ENCODE measurements around the gene DPEP2NB. TPM values are rescaled to one million over a fixed set of nuclear protein-coding genes. Genes with fewer than 3 reads are reported as not detected.
"Not testable (repeated sequence)": the region's sequence is repeated elsewhere in the genome, so short reads cannot be mapped to it uniquely, and the experiment has no call there.

The DPEP2NB gene
- total RNA-seq: not detected in 2 replicates

- DNase-seq (ENCODE audit: extremely low read depth, low read depth, low spot score): no peak
Observed at GRCh38 chr16:68015681-68016080, at the start of gene DPEP2NB. TSS of gene DPEP2NB (minus strand) at chr16:68015911. CDS start at chr16:68015770, 141 bp downstream.

- DNase-seq (ENCODE audit: extremely low read depth, low read depth, low spot score): no peak
Observed at GRCh38 chr16:68064791-68065365, 49.2 kb upstream of the DPEP2NB start.

- no peak for DNase-seq (ENCODE audit: extremely low read depth, low read depth, low spot score)
Observed at GRCh38 chr16:68062910-68063393, 47.2 kb upstream of the DPEP2NB start.

- DNase-seq (ENCODE audit: extremely low read depth, low read depth, low spot score): no peak
Observed at GRCh38 chr16:68061396-68061795, 45.7 kb upstream of the DPEP2NB start.

DNA sequence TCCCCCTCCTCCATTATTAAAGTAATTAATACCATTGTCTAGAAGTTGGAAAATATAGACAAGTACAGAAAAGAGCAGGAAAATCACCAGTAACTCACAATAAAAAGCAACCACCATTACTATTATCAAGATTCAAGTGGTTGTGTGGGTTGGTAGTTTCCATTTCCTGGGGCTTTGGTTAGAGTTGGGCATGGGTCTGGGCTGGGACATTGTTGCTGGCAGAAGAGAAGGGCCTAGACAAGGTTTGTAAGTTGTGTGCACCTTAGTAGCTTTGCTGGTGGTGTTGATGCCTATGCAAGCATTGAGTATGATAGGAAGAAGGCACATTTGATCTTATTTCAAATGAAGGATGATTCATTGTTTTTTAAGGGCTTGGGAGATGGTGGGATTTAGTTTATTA is 44.1 kb upstream of the DPEP2NB start:
- no peak for DNase-seq (ENCODE audit: extremely low read depth, low read depth, low spot score)

GRCh38 chr16:68055395-68055794 is 39.7 kb upstream of the DPEP2NB start:
- no peak for DNase-seq (ENCODE audit: extremely low read depth, low read depth, low spot score)

DNA sequence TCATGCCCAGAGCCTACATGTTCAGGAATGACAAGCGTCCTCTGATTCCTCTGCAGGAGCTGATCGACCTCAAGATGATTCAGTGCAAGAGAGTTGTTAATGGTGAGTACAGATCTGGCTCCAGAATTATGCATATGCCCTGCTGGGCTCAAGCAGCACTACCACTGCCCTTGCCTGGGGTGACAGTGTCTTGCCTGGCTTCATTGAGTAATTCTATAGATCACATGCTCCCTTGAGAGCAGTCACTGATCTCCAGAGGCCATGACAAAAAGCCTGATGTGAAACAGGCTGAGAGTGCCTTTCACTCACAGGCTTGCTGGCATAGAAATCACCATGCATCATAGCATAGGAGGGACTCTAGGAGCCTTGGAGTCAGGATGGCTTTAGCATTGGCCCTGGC is 33.7 kb upstream of the DPEP2NB start:
- no peak for DNase-seq (ENCODE audit: extremely low read depth, low read depth, low spot score)

DNA sequence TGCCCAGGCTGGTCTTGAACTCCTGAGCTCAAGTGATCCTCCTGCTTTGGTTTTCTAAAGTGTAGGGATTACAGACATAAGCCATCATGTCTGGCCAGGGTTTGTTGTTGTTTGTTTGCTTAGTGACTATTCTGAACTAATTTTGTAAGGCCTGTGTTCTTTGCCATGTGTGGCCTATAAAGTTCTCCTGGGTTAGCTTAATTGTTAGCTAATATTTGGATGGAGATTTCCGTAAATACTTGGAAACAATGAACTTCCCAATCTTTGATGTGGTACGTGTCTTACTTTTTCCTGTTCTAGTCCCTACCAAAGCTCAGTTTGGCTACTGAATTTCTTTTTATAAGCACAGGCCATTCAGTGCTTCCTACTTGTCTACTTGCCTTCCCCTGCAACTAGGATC is 32.3 kb upstream of the DPEP2NB start:
- no peak for DNase-seq (ENCODE audit: extremely low read depth, low read depth, low spot score)

DNA sequence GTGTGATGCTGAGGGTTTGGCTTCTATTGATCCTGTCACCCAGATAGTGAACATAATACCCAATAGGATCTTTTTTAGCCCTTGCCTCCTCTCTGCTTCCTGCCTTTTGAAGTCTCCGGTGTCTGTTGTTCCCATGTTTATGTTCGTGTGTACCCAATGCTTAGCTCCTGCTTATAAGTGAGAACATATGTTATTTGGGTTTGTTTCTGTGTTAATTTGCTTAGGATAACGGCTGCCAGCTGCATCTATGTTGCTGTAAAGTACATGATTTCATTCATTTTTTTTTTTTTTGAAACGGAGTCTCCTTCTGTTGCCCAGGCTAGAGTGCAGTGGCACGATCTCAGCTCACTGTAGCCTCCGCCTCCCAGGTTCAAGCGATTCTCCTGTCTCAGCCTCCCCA is 30.4 kb upstream of the DPEP2NB start:
- no peak for DNase-seq (ENCODE audit: extremely low read depth, low read depth, low spot score)

DNA sequence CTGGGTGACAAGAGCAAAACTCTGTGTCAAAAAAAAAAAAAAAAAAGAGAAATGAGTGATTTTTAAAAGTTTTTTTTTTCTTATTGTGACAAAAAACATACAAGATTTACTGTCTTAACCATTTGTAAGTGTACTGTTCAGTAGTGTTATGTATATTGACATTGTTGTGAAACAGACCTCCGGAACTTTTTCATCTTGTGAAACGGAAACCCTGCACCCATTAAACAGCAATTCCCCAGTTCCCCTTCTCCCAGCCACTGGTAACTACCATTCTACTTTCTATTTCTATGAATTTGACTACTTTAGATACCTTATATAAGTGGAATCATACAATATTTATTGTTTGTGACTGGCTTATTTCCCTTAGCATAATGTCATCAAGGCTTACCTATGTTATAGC is 26.1 kb upstream of the DPEP2NB start:
- DNase-seq (ENCODE audit: extremely low read depth, low read depth, low spot score): no peak

DNA sequence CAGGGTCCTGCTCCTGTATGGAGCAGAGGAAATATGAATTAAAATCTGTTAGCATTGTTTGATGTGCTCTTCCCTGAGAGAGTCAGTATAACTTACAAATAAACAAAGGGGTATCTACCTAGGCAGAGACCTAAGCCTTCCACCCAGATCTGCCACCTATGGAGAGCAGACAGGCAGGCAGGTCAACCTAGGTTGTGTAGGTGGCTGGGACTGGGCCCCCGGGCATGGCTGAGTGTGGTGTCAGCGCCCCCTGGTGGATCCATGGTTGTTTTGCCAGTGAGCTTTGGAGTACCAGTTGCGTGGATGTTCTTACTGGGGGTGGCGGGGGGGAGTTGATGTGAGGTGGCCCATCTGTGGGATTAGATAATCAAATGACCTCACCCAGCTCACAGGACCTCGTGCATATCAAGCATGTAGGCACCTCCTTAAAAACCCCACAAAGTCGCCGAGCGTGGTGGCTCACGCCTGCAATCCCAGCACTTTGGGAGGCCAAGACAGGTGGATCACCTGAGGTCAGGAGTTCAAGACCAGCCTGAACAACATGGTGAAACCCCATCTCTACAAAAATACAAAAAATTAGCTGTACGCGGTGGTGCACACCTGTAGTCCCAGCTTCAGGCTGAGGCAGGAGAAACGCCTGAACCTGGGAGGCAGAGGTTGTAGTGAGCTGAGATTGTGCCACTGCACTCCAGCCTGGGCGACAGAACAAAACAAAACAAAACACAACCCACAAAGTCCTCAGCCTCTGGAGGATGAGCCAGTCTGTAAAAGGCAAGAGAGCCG is 25.0 kb upstream of the DPEP2NB start:
- DNase-seq (ENCODE audit: extremely low read depth, low read depth, low spot score): peak; percentile 39

DNA sequence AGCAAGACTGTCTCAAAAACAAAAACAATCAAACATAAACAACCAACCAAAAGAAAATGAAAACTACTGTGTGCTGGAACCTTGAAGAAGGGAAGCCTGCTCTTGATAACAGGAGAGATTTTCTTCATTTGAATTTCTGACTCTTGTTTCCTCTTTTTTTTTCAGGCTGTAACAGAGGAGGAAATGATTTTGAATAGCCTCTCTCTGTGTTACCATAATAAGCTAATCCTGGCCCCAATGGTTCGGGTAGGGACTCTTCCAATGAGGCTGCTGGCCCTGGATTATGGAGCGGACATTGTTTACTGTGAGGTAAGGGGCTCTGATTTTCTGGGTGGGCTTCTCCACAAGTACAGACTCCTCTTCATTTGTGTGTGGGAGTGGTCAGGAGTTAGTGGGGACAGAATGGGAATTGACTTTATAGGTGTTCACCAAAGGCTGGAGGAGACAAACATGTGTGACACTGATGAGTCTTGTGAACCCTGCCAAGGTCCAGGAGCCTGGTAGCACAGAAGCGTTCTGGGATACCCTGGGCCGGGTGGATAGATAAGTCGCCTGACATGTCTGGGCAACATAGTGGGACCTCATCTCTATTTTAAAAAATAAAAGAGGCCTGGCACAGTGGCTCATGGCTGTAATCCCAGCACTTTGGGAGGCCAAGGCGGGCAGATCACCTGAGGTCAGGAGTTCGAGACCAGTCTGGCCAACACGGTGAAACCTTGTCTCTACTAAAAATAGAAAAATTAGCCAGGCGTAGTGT is 22.3 kb upstream of the DPEP2NB start:
- no peak for DNase-seq (ENCODE audit: extremely low read depth, low read depth, low spot score)

- DNase-seq (ENCODE audit: extremely low read depth, low read depth, low spot score): no peak
Observed at GRCh38 chr16:68035227-68035626, 19.5 kb upstream of the DPEP2NB start.

- DNase-seq (ENCODE audit: extremely low read depth, low read depth, low spot score): no peak
Observed at GRCh38 chr16:68033101-68033500, 17.4 kb upstream of the DPEP2NB start.

GRCh38 chr16:68031951-68032350 is 16.2 kb upstream of the DPEP2NB start:
- DNase-seq (ENCODE audit: extremely low read depth, low read depth, low spot score): no peak

- DNase-seq (ENCODE audit: extremely low read depth, low read depth, low spot score): not testable (repeated sequence)
Observed at GRCh38 chr16:68030108-68030507, 14.4 kb upstream of the DPEP2NB start.

- DNase-seq (ENCODE audit: extremely low read depth, low read depth, low spot score): no peak
Observed at GRCh38 chr16:68028996-68029395, 13.3 kb upstream of the DPEP2NB start.

DNA sequence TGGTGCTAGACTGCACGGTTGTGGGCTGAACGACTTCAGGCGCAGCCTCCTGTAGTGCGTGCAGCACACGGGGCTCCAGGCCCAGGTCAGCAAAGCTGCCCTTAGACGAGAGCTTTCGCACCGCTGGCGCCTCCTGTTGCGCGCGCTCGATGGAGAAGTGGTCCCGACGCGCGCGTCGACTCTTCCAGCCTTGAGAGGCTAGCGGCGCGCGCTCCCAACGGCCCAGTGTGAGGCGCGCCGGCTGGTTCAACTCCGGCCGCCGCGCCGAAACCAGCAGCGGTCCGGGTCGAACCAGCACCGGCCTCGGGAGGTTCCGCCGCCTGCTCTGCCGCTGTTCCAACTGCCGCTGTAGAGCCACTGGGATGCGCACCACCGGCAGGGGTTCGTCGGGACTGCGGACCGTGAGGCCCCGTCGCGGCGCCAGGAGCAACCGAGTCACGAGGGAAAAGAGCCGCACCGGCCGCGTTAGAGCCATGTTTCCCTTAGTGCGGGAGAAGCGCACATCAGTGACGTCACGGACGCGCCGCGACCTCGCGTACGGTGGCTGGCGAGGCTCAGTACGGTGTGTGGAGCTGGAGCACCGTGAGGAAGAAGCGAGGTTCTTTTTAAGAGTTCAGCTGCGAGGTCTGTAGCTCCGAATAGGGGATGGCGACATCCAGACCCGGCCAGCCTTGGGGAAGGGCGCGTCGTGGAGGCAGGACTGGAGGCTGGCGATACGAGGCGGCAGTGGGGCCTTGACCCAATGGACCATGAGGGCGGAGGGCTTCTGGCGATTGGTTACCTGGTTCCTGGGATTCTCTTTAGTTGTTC is 7.2 kb upstream of the DPEP2NB start, which contains the start of the genes DDX28 and DUS2:
TSS of gene DDX28 (minus strand) at position 505 of the 810 bp plus-strand sequence. CDS start at position 475, 30 bp downstream.
TSS of gene DUS2 (plus strand) at position 557 of the 810 bp plus-strand sequence. CDS start 14,740 bp downstream, outside the sequence.
- DNase-seq (ENCODE audit: extremely low read depth, low read depth, low spot score): no peak

- DNase-seq (ENCODE audit: extremely low read depth, low read depth, low spot score): no peak
Observed at GRCh38 chr16:68022278-68022727, 6.6 kb upstream of the DPEP2NB start.

- DNase-seq (ENCODE audit: extremely low read depth, low read depth, low spot score): no peak
Observed at GRCh38 chr16:68021490-68021889, 5.8 kb upstream of the DPEP2NB start.

Measured in glomerular endothelial cell (primary cell).